GM23248 (cell line): ENCODE results near the gene SPOP.

ENCODE experiments used
- EZH2 ChIP-seq: fragments of 200-600 bp; sonication (generic); IDR thresholded peaks from 2 replicates; pipeline ENCODE4 v1.6.1; 2018; ENCODE audit warnings: antibody characterized with exemption, mild to moderate bottlenecking; ENCODE audit not compliant: insufficient read depth, poor library complexity, severe bottlenecking
- EZH2phosphoT487 ChIP-seq: fragments of 200-600 bp; sonication (generic); IDR thresholded peaks from 2 replicates; pipeline ENCODE4 v1.6.1; 2018; ENCODE audit warnings: antibody characterized with exemption, moderate library complexity, mild to moderate bottlenecking, low read depth; ENCODE audit not compliant: insufficient read depth

GRCh38 chr17:49573510-49574322, 104.2 kb downstream of the SPOP start:
- TF ChIP-seq EZH2phosphoT487: no peak
- TF ChIP-seq EZH2: no peak
